BJ (cell line): ENCODE results near the gene RSAD1. TPM values are rescaled to one million over a fixed set of nuclear protein-coding genes. Genes with fewer than 3 reads are reported as not detected.

Experiments used
- CTCF ChIA-PET: fragments of 350-600 bp; formaldehyde crosslinking; extraction: SDS; loops from one replicate; lab custom pipeline; 2021; ENCODE audit warnings: antibody characterized with exemption, inconsistent platforms; lab: Yijun Ruan, JAX
- POLR2A ChIA-PET: fragments of 300-600 bp; sonication (Branson Sonifier 250); formaldehyde crosslinking; extraction: SDS; loops from one replicate; lab custom pipeline; 2021; ENCODE audit warnings: antibody characterized with exemption; lab: Charles Lee
- DNase-seq: peaks from one replicate; pipeline ENCODE4 v3.0.0-alpha.2; 2011; ENCODE audit warnings: low read depth
- H3K27me3 ChIP-seq: 2 replicates; pipeline ENCODE4 v1.6.0; 2011; ENCODE audit warnings: low read length; ENCODE audit not compliant: control insufficient read depth, insufficient read depth
- H3K36me3 ChIP-seq: 2 replicates; pipeline ENCODE4 v1.5.1; 2011; ENCODE audit warnings: low read length; ENCODE audit not compliant: control insufficient read depth, insufficient read depth
- H3K4me3 ChIP-seq: 2 replicates; pipeline ENCODE4 v1.5.1; 2011; ENCODE audit warnings: low read depth, mild to moderate bottlenecking, control low read depth, low read length
- CTCF ChIP-seq: IDR thresholded peaks from 2 replicates; pipeline ENCODE4 v1.5.1; 2011; ENCODE audit warnings: low read depth, mild to moderate bottlenecking, control low read depth, inconsistent platforms, low read length, moderate library complexity; ENCODE audit not compliant: insufficient read depth
- polyA plus RNA-seq: library from polyadenylated mRNA; depleted of rRNA; stranded (reverse); fragments of >200 nt; gene quantifications from 2 replicates; pipeline ENCODE4 v1.2.3, GENCODE V29; 2011

Gene RSAD1
- polyA plus RNA-seq, 1 experiment: 22.6 TPM

- POLR2A ChIA-PET: no interaction called here
- CTCF ChIA-PET: interaction anchor here (1.1 kb wide), 1 partner anchor 39 kb away, joined by 3 read pairs; no protein-coding TSS in a partner anchor
- TF ChIP-seq CTCF: no peak
These were observed 39.8 kb downstream of the RSAD1 start for GRCh38 chr17:50518384-50519023.

GRCh38 chr17:50519141-50519834 lies 40.6 kb downstream of the RSAD1 start:
- CTCF ChIA-PET: interaction anchor here (0.7 to 1.4 kb wide), 3 partner anchors 13 to 40 kb away, joined by 3 to 4 read pairs (median 3); partner anchors contain the start of gene EPN3
- Histone ChIP-seq H3K4me3 (no peak overlapping the region), H3K36me3 (no peaks in the 10 kb centered on the region), H3K27me3 (peaks cover 5% of the 10 kb centered on the region)
- POLR2A ChIA-PET: no interaction called here
- no peak for TF ChIP-seq CTCF
- DNase-seq: no peak

More at GRCh38 chr17:50518384-50519023, 39.8 kb downstream of the RSAD1 start:
- peaks cover 6% of the 10 kb centered on the region for H3K27me3 ChIP-seq
- no peak for DNase-seq
- H3K36me3 ChIP-seq: no peaks in the 10 kb centered on the region
- no peak overlapping the region for H3K4me3 ChIP-seq

GRCh38 chr17:50520483-50520882 lies 41.8 kb downstream of the RSAD1 start:
- ChIA-PET CTCF (interaction anchor here (1.4 kb wide), 1 partner anchor 12 kb away, joined by 3 read pairs; the partner anchor contains the start of gene EPN3), POLR2A (interaction anchor here (0.6 kb wide), 1 partner anchor 31 kb away, joined by 3 read pairs; no protein-coding TSS in a partner anchor)
- Histone ChIP-seq H3K4me3 (no peak overlapping the region), H3K27me3 (peaks cover 4% of the 10 kb centered on the region), H3K36me3 (no peaks in the 10 kb centered on the region)
- DNase-seq: no peak
- no peak for TF ChIP-seq CTCF

DNA sequence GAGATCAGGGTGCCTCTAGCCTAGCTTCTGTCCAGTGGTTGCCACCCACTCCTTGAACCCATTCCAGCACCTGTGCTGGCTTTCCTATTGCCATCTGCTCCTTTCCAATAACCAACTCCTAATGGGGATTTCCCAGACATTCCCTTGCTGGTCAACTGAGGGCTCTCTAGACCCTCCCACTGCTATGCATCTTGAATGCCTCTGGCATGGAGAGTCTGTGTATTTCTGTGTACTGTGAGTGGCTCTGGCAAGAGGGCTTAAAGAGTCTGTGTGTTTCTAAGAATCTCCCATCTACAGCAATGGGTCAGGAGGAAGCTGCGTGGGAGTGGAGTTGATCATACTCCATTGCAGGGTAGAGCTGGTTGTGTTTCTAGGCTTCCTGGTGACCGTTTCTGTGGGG lies 42.9 kb downstream of the RSAD1 start:
- CTCF ChIA-PET: no interaction called here
- POLR2A ChIA-PET: no interaction called here

More for the DNA sequence above, 42.9 kb downstream of the RSAD1 start:
- DNase-seq: no peak
- no peak for TF ChIP-seq CTCF
- Histone ChIP-seq H3K27me3 (peaks cover 4% of the 10 kb centered on the region), H3K4me3 (no peak overlapping the region), H3K36me3 (no peaks in the 10 kb centered on the region)
